GM21423 (cell line): ENCODE data around the gene MTA1.

Experiments used
- ATAC-seq: cut with Tn5 transposase; IDR thresholded peaks from one replicate; pipeline ENCODE4 v1.9.1; 2021; ENCODE audit warnings: mild to moderate bottlenecking, moderate library complexity; ENCODE audit not compliant: unreplicated experiment

Gene MTA1

GRCh38 chr14:105474483-105475268 is 55.0 kb downstream of the MTA1 start, which contains the start of gene CRIP2:
Gene CRIP2 (plus strand): TSS chr14:105474821. CDS start chr14:105474863, 42 bp downstream.
- no peak for ATAC-seq

DNA sequence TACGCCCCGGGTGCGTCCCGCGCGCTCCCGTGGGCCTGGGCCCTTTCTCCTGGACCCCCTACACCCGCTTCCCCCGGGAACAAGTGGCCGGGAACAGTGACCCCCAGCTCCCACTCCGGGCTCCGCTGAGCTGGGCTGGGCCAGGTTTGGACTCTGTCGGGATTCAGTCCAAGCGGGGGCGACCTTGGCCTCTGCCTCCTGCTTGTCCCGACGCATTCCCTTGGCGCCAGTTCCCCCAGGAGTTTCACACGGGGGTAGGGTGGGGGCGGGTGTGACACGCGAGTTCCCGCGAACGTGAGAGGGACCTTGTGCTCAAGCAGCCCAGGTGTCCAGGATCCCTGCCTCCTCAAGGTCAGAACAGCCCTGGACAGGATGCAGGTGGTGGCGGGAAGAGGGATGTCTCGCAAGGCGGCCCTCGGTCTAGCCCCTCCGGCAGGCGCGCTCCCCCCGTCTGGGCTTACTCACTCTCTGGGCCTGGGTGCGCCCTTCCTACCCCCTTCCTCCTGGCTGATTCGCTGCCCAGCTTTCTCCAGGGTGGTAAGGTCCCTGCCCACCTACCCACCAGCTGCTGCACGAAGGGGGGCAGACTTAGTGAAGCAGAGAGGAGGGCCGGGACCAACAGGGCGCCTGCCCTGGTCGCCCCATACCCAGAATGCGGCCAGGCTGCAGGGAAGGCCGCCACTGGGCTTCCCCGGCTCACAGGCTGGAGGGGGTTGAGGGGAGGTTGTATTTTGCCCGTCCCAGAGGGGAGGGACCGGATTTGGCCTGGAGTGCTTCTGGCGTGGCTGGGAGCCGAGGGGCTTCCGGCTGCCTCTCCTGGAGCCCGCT is 55.9 kb downstream of the MTA1 start:
- no peak for ATAC-seq

GRCh38 chr14:105476097-105476830 is 56.6 kb downstream of the MTA1 start:
- no peak for ATAC-seq

- ATAC-seq: no peak
These were observed 57.4 kb downstream of the MTA1 start for GRCh38 chr14:105476831-105477659.

- no peak for ATAC-seq
These were observed 58.2 kb downstream of the MTA1 start for GRCh38 chr14:105477660-105478397.

DNA sequence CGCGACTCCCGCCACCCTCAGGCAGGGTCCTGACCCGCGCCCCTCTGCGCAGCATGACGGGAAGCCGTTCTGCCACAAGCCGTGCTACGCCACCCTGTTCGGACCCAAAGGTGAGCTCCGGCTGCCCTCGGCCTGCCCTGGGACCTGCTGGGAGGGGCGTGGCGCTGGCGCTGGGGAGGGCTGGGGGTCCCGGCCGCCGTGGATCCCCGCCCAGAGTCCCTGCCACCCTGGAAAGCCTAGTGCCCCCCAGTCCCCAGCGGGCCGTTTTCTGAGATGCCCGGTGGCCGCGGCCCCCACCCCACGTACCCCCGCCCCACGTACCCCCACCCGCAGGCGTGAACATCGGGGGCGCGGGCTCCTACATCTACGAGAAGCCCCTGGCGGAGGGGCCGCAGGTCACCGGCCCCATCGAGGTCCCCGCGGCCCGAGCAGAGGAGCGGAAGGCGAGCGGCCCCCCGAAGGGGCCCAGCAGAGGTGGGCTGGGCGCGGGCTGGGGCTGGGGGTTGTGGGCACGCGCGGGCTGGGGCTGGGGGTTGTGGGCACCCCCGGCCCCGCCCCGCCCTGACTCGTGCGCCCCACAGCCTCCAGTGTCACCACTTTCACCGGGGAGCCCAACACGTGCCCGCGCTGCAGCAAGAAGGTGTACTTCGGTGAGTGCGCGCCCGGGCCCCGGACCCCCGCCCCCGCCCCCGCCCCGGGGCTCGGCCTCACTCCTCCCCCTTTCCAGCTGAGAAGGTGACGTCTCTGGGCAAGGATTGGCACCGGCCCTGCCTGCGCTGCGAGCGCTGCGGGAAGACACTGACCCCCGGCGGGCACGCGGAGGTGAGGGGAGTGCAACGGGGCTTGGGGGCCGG is 59.0 kb downstream of the MTA1 start:
- ATAC-seq: no peak

DNA sequence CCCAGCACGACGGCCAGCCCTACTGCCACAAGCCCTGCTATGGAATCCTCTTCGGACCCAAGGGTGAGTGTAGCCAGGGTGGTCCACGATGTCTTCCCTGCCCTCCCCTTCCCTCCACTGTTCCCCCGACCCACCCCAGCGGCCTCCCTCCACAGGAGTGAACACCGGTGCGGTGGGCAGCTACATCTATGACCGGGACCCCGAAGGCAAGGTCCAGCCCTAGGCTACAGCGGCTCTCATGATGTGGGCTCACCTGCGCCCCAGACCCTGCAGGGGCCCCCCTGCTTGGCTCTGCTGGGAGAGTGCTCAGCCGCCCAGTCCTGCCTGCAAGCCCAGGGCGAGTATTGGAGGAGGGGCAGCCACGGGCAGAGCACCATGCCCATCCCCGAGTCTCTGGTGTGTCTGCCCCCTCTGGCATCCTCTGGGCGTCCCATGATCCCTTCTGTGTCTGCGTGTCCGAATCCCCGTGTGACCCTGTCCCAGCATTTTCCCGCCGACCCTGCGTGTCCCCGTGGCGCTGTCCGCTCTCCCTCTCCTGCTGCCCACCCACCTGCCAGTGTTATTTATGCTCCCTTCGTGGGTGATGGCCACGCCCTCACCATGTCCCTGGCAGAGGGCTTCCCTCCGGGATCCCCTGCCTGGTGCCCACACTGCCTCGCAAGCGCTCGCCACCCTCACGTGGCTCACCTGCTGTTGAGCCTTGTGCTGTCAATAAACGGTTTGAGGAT is 60.0 kb downstream of the MTA1 start:
- no peak for ATAC-seq

DNA sequence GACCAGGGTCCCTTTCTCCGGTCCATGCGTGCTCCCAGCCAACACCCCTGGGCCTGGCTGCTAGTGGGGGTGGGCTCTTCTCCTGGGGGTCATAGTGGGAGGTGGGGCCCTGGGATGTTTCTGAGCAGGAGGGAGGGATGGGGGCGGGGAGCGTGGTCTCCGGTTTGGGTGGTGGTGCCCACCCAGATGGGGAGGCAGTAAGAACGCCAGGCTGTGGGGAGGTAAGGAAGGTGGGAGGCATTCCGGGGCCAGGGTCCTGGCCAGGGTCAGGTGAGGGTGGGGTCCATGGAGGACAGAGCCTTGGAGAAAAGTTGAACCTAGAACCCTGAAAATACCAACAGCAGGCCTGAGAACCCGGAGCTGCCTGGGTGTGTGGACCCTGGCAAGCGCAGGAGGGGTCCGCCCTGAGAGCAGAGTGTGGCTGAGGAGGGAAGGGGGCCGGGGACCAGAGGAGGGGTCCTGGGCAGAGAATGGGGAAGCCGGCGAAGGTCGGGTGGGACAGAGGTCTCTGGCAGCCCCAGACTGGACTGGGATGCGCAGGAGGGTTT is 60.6 kb downstream of the MTA1 start:
- no peak for ATAC-seq

DNA sequence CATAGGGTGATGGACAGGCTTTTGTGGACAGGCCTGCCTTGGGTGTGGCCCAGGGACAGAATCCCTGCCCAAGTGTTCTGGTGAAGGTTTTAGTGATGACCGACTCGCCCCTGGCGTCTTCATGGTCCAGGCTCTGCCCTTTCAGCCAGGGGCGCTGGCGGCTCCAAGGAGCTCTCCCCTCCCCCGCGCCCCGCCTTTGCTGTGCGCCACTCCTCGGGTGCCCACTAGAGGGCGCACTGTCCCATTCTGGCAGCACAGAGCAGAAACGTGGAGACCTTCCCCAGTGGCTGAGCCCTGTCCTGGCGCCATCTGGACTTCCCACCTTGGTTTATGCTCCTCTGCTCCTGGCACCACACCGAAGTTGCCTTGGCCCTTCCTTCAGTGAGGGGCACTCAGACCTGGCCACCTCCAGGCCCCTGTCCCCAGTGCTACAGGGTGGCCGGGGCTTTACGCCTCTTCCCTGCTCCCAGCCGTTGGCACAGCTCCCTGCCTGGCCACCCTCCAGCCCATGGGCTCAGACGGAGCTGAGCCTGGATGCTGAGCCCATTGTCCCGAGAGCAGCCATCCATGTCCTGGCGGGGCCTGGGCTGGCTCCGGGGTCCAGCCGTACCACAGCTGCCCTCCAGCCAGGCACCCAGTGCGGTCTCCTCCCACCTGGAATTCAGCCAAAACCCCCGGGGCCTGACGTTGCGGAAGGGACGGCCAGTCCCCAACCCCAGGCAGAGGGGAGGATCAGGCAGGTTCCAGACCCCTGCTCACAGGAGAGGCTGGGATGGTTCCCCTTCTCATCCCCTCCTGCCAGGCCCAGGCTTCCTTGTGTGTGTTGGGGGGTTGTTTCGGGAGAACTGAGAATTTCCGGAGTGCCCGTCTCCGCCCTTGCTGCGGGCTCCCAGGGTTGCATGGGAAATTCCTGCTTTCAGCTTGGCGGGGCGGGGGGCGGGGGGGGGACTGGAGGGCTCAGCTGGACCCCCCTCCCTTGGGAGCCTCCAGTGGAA is 61.5 kb downstream of the MTA1 start:
- ATAC-seq: peak; percentile 43

- peak; percentile 51 for ATAC-seq
These were observed 62.3 kb downstream of the MTA1 start for GRCh38 chr14:105481886-105482457.

GRCh38 chr14:105482486-105483110 is 63.0 kb downstream of the MTA1 start:
- ATAC-seq: no peak

GRCh38 chr14:105483300-105484068 is 63.9 kb downstream of the MTA1 start:
- no peak for ATAC-seq

DNA sequence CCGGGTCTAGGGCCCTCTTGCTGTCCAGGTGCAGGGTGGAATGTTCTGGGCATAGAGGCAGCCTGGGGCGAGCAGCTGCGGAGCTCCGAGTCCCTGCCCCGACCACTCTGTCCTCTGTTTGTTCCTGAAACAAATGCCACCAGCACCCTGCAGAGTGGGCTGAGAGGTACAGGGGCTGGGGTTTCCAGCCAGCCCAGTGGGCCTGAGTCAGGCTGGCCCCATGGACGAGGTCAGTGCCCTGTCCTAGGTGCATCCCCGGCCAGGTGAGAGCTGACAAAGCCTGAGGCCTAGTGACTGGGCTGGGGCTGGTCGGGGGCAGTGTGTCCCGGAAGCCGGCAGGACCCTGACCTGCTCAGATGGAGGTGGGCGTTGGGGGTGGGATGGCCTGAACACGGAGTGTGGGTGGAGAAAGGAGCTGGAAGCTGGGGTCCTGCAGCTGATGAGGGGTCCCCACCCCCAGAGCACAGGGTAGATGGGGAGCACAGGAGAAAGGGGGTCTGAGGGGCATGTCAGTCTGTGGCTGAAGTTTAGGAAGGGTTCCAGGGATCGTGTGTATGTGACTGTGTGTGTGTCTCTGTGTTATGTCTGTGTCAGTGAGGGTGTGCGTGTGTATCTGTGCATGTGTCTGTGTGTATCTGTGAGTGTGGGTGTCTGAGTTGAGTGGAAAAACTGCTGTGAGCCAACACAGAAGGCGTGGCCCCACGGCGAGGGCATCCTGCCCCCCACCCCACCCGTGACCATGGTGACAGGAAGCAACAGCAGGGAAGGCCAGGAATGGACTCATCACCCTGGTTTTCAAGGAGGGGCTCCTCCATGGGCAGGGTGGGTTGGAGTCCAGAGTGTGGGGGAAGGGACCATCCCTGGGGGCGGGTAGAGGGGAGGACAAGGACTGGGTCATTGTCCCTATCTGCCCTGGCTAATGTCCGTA is 64.7 kb downstream of the MTA1 start:
- no peak for ATAC-seq

DNA sequence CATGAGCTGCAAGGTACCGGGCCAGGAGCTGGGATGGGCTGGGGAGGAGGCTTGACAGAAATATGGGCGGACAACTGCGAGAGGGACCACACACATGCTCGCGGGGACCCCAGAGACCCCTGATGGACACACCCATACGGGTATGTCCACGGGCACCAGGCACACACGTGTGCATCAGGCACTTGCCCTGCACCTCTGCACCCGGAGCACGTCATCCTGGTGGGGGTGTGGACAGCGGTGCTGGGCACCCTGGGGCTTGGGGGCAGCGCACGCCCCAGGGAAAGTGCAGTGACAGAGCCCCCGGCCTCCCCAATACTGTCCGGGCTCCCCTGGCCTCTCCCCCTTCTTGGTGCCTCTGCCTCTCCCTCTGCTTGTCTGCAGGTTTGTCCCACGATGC is 65.4 kb downstream of the MTA1 start:
- ATAC-seq: no peak
